Measurements from ENCODE around the gene INSM1. TPM values are rescaled to one million over a fixed set of nuclear protein-coding genes. Genes with fewer than 3 reads are reported as not detected.

The INSM1 gene
- total RNA-seq, 2 experiments from 2014 or later: not detected

DNA sequence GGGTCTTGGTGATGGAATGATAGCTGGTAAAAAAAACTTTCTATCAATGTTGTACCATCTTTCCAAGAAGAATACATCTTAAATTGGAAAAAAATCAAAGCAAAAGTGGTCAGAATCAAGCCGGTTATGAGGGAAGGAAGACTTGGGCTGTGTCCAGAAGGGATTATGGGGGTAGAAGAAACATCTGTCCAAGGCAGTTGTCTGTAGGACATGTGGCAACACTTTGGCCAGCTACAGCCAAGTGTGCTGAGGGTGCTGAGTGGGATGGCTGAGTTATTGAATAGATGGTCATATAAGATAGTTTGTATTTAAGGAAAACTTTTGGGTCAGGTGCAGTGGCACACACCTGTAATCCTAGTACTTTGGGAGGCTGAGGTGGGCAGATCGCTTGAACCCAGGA lies 38.4 kb downstream of the INSM1 start:
- H3K36me3 Mint-ChIP-seq (ENCODE audit: low read depth): peaks cover 37% of the 10 kb centered on the region
- no peaks in the 10 kb centered on the region for H3K9me3 Mint-ChIP-seq
- no peak overlapping the region for H3K4me3 Mint-ChIP-seq
- DNase-seq (no peak), ATAC-seq (ENCODE audit: poor library complexity) (no peak)
- H3K27me3 Mint-ChIP-seq: no peaks in the 10 kb centered on the region
- H3K27ac ChIP-seq (ENCODE audit: low read depth in 1 of 2, low read length in 2 of 2): no peak overlapping the region
- H3K36me3 ChIP-seq (ENCODE audit: insufficient read depth, low read length): peaks cover 12% of the 10 kb centered on the region
- H3K27me3 ChIP-seq (ENCODE audit: control insufficient read depth in 1 of 2, insufficient read depth in 2 of 2, low read length in 2 of 2): no peaks in the 10 kb centered on the region
- H3K9me3 ChIP-seq (ENCODE audit: control insufficient read depth in 1 of 2, insufficient read depth in 1 of 2, low read length in 2 of 2): no peaks in the 10 kb centered on the region
- H3K4me1 Mint-ChIP-seq (ENCODE audit: low read depth): no peaks in the 10 kb centered on the region
- H3K4me1 ChIP-seq (ENCODE audit: insufficient read depth, low read length): no peaks in the 10 kb centered on the region
- intact Hi-C loops (cut with DNase I, micrococcal nuclease): no loop called here
- TF ChIP-seq, protein P1, sequence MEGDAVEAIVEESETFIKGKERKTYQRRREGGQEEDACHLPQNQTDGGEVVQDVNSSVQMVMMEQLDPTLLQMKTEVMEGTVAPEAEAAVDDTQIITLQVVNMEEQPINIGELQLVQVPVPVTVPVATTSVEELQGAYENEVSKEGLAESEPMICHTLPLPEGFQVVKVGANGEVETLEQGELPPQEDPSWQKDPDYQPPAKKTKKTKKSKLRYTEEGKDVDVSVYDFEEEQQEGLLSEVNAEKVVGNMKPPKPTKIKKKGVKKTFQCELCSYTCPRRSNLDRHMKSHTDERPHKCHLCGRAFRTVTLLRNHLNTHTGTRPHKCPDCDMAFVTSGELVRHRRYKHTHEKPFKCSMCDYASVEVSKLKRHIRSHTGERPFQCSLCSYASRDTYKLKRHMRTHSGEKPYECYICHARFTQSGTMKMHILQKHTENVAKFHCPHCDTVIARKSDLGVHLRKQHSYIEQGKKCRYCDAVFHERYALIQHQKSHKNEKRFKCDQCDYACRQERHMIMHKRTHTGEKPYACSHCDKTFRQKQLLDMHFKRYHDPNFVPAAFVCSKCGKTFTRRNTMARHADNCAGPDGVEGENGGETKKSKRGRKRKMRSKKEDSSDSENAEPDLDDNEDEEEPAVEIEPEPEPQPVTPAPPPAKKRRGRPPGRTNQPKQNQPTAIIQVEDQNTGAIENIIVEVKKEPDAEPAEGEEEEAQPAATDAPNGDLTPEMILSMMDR (IDR thresholded peaks at IDR 0.05): no peak
- H3K4me3 ChIP-seq (ENCODE audit: low read length): no peak overlapping the region
- CTCF ChIA-PET: no interaction called here
- POLR2A ChIA-PET: no interaction called here
- no peak overlapping the region for H3K27ac Mint-ChIP-seq

DNA sequence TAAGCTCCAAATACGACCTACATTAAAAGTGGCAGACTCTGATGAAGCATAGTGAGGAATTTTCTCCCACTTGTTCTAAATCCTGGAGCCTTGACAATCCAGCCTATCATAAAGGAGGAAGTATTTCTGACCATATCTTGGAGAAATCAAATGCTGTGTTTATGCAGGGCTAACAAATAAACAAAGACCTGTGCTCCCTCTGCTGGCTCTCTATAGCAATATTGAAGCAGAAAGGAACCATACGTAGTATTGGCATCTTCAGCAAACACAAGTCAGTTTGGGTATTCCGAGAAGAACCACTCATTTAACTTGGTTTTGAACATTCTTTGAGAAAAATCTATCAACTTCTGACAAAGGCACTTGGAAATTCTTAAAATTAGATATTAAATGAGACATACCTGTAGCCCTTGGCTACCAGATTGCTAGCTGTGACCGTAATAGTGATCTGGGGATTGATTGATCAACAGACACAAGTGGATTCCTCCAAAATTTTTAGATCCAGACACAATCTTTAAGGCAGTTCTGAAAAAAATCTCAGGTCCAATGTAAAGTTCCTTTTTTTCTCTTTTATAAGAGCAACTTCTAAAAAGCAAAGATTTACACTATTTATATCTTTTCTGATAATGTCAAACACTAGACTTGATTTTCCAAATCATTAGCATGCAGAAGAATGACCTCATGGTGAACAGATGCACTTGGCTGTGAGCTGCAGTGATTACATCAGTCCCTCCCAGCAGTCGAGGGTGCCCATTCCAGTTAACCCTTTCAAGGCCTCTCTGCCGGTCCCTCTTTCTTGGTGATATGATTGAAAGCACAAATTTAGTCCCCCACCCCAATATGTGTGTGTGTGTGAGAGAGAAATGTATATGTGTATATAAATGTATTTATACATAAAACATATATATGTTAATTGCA lies 40.2 kb downstream of the INSM1 start:
- POLR2A ChIA-PET: no interaction called here
- H3K4me3 Mint-ChIP-seq: no peak overlapping the region
- H3K27me3 Mint-ChIP-seq: no peaks in the 10 kb centered on the region
- Histone ChIP-seq H3K4me3 (ENCODE audit: low read length) (no peak overlapping the region), H3K9me3 (ENCODE audit: control insufficient read depth in 1 of 2, insufficient read depth in 1 of 2, low read length in 2 of 2) (no peaks in the 10 kb centered on the region), H3K4me1 (ENCODE audit: insufficient read depth, low read length) (no peaks in the 10 kb centered on the region), H3K27me3 (ENCODE audit: control insufficient read depth in 1 of 2, insufficient read depth in 2 of 2, low read length in 2 of 2) (no peaks in the 10 kb centered on the region), H3K36me3 (ENCODE audit: insufficient read depth, low read length) (peaks cover 7% of the 10 kb centered on the region), H3K27ac (ENCODE audit: low read depth in 1 of 2, low read length in 2 of 2) (no peak overlapping the region)
- H3K9me3 Mint-ChIP-seq: no peaks in the 10 kb centered on the region
- no peaks in the 10 kb centered on the region for H3K4me1 Mint-ChIP-seq (ENCODE audit: low read depth)
- H3K27ac Mint-ChIP-seq: no peak overlapping the region
- CTCF ChIA-PET: interaction anchor here (0.8 kb wide), 1 partner anchor 16 kb away, joined by 3 read pairs; no protein-coding TSS in a partner anchor
- H3K36me3 Mint-ChIP-seq (ENCODE audit: low read depth): peaks cover 41% of the 10 kb centered on the region
- no peak for ATAC-seq (ENCODE audit: poor library complexity)
- TF ChIP-seq, protein P1 (IDR thresholded peaks at IDR 0.05): no peak
- no peak for DNase-seq
- intact Hi-C loops (cut with DNase I, micrococcal nuclease): no loop called here

DNA sequence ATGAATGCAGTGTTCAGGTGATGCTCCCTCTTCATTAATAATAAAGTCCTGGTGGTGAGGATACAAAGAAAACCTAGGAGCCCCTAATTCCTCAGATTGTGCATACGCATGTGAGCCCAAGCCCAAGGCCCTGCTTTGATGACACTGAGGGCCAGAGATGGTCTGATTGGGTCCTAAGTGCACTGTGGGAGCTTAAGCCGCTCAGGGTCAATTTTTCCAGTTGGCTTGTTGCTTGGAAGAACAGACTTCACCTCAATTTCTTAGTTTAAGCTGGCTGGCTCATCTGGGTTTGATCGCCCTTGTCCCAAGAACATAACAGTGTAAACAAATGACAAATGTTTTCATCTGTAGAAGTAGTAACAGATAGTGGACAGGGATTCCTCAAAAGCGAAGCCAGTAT lies 41.4 kb downstream of the INSM1 start:
- intact Hi-C loops (cut with DNase I, micrococcal nuclease): no loop called here
- ATAC-seq (ENCODE audit: poor library complexity) (no peak), DNase-seq (no peak)
- POLR2A ChIA-PET: no interaction called here
- peaks cover 7% of the 10 kb centered on the region for H3K36me3 ChIP-seq (ENCODE audit: insufficient read depth, low read length)
- Mint-ChIP-seq H3K36me3 (ENCODE audit: low read depth) (peaks cover 44% of the 10 kb centered on the region), H3K27ac (no peak overlapping the region), H3K4me1 (ENCODE audit: low read depth) (no peaks in the 10 kb centered on the region), H3K9me3 (no peaks in the 10 kb centered on the region), H3K4me3 (no peak overlapping the region), H3K27me3 (no peaks in the 10 kb centered on the region)
- TF ChIP-seq, protein P1 (IDR thresholded peaks at IDR 0.05): no peak
- H3K27me3 ChIP-seq (ENCODE audit: control insufficient read depth in 1 of 2, insufficient read depth in 2 of 2, low read length in 2 of 2): no peaks in the 10 kb centered on the region
- no peak overlapping the region for H3K27ac ChIP-seq (ENCODE audit: low read depth in 1 of 2, low read length in 2 of 2)
- H3K4me3 ChIP-seq (ENCODE audit: low read length): no peak overlapping the region
- CTCF ChIA-PET: interaction anchor here (0.8 kb wide), 1 partner anchor 15 kb away, joined by 3 read pairs; no protein-coding TSS in a partner anchor
- H3K9me3 ChIP-seq (ENCODE audit: control insufficient read depth in 1 of 2, insufficient read depth in 1 of 2, low read length in 2 of 2): no peaks in the 10 kb centered on the region
- H3K4me1 ChIP-seq (ENCODE audit: insufficient read depth, low read length): no peaks in the 10 kb centered on the region
